B cell (primary cell): ENCODE results near the gene WDR7. TPM values are rescaled to one million over a fixed set of nuclear protein-coding genes. Genes with fewer than 3 reads are reported as not detected.

Experiments
- ATAC-seq: fragments of 200-7000 bp; cut with Tn5 transposase; one replicate; pipeline ENCODE4 v1.10.0; 2021; ENCODE audit warnings: low read depth, mild to moderate bottlenecking, moderate number of reproducible peaks, moderate library complexity
- CTCF ChIA-PET: fragments of 350-600 bp; sonication (Branson Sonifier 250); formaldehyde crosslinking; loops from one replicate; lab custom pipeline; 2021; ENCODE audit warnings: antibody characterized with exemption, inconsistent platforms; lab: Charles Lee
- POLR2A ChIA-PET: fragments of 350-600 bp; sonication (Branson Sonifier 250); formaldehyde crosslinking; loops from one replicate; lab custom pipeline; 2021; ENCODE audit warnings: antibody characterized with exemption; lab: Charles Lee
- DNase-seq: peaks from one replicate; pipeline ENCODE4 v3.0.0; 2013
- H2AFZ ChIP-seq: 2 replicates; pipeline ENCODE4 v1.6.1; 2012; ENCODE audit warnings: mild to moderate bottlenecking, low read depth, low read length; ENCODE audit not compliant: insufficient read depth, poor library complexity, severe bottlenecking
- H3K27ac ChIP-seq, 2 donors: 1 replicate in 1 of 2; 2 replicates in 1 of 2; pipeline ENCODE4 v1.5.1; 2012 to 2013; ENCODE audit warnings: low read length in 2 of 2, mild to moderate bottlenecking in 2 of 2, moderate library complexity in 1 of 2
- H3K27me3 ChIP-seq, 4 experiments: fragments of 200-600 bp in 1 of 4; sonication (generic) in 1 of 4; replicated peaks in 1 of 4; 1 replicate in 2 of 4; 2 replicates in 2 of 4; pipeline versions ENCODE4 v1.6.1 to v1.7.0; 2013 to 2016; ENCODE audit warnings: low read length in 3 of 4, mild to moderate bottlenecking in 2 of 4, mixed read lengths in 1 of 4, moderate library complexity in 1 of 4; ENCODE audit not compliant: insufficient read depth in 4 of 4, control insufficient read depth in 3 of 4; ENCODE audit errors: control extremely low read depth in 1 of 4
- H3K36me3 ChIP-seq, 2 experiments: replicated peaks in 1 of 2; 1 replicate in 1 of 2; 2 replicates in 1 of 2; pipeline versions ENCODE4 v1.6.1 to v1.7.1; 2013; ENCODE audit warnings: low read length in 1 of 2; ENCODE audit not compliant: insufficient read depth in 2 of 2, control insufficient read depth in 1 of 2; ENCODE audit errors: control extremely low read depth in 1 of 2, extremely low read depth in 1 of 2
- H3K4me1 ChIP-seq, 2 donors: fragments of 200-600 bp in 1 of 2; sonication (generic) in 1 of 2; 1 replicate in 1 of 2; 2 replicates in 1 of 2; pipeline versions ENCODE4 v1.5.1 to v1.6.1; 2013 to 2017; ENCODE audit warnings: low read length in 2 of 2; ENCODE audit not compliant: control insufficient read depth in 2 of 2, insufficient read depth in 2 of 2
- H3K4me2 ChIP-seq: replicated peaks from 2 replicates; pipeline ENCODE3; 2012; ENCODE audit warnings: mild to moderate bottlenecking, low read depth, low read length; ENCODE audit not compliant: poor library complexity, severe bottlenecking
- H3K4me3 ChIP-seq, 5 experiments: fragments of 200-600 bp in 1 of 5; sonication (generic) in 1 of 5; 1 replicate in 3 of 5; 2 replicates in 2 of 5; pipeline versions ENCODE4 v1.5.1 to v1.7.0; 2011 to 2016; ENCODE audit warnings: low read length in 4 of 5, mild to moderate bottlenecking in 4 of 5, low read depth in 2 of 5, control low read depth in 1 of 5, moderate library complexity in 1 of 5; ENCODE audit not compliant: insufficient read depth in 1 of 5; ENCODE audit errors: control extremely low read depth in 1 of 5, extremely low read depth in 1 of 5
- H3K79me2 ChIP-seq: fragments of 200-600 bp; sonication (generic); one replicate; pipeline ENCODE4 v1.6.0; 2016; ENCODE audit warnings: low read length; ENCODE audit not compliant: control insufficient read depth, insufficient read depth
- H3K9ac ChIP-seq: fragments of 200-600 bp; sonication (generic); 2 replicates; pipeline ENCODE4 v1.6.1; 2017; ENCODE audit warnings: mild to moderate bottlenecking, low read length, moderate library complexity
- H3K9me3 ChIP-seq, 3 donors: one replicate each; pipeline versions ENCODE4 v1.6.1 to v1.7.1; 2013; ENCODE audit warnings: low read length in 2 of 3; ENCODE audit not compliant: control insufficient read depth in 2 of 3, insufficient read depth in 1 of 3; ENCODE audit errors: control extremely low read depth in 1 of 3
- H4K20me1 ChIP-seq: 2 replicates; pipeline ENCODE4 v1.6.0; 2012; ENCODE audit warnings: mild to moderate bottlenecking, low read length; ENCODE audit not compliant: insufficient read depth, control insufficient read depth, poor library complexity, severe bottlenecking
- H3K27ac Mint-ChIP-seq: one replicate; pipeline ENCODE4 v1.8.0; 2021; ENCODE audit warnings: mixed read lengths
- H3K27me3 Mint-ChIP-seq: one replicate; pipeline ENCODE4 v1.8.0; 2021; ENCODE audit warnings: mixed read lengths
- H3K4me1 Mint-ChIP-seq: one replicate; pipeline ENCODE4 v1.8.0; 2021; ENCODE audit warnings: mixed read lengths
- H3K4me3 Mint-ChIP-seq: one replicate; pipeline ENCODE4 v1.8.0; 2021; ENCODE audit warnings: mixed read lengths
- H3K9me3 Mint-ChIP-seq: one replicate; pipeline ENCODE4 v1.8.0; 2022; ENCODE audit warnings: mixed read lengths; ENCODE audit not compliant: insufficient read depth
- CTCF ChIP-seq: fragments of 200-600 bp; IDR thresholded peaks from one replicate; pipeline ENCODE4 v1.8.0; 2022; ENCODE audit warnings: antibody characterized with exemption, mild to moderate bottlenecking
- EZH2 ChIP-seq: IDR thresholded peaks from 2 replicates; pipeline ENCODE4 v1.6.1; 2012; ENCODE audit warnings: borderline replicate concordance, low read depth, mild to moderate bottlenecking, moderate library complexity, low read length; ENCODE audit not compliant: insufficient read depth, poor library complexity, severe bottlenecking
- WGBS: methylation state at CpG from one replicate; pipeline ENCODE4 v1.1.5; 2013; ENCODE audit warnings: missing lambda C conversion rate; ENCODE audit not compliant: insufficient coverage; 5-methylcytosine and 5-hydroxymethylcytosine counted together
- intact Hi-C: fragments of 100-400 bp; cut with micrococcal nuclease; formaldehyde crosslinking; loops from one replicate; pipeline ENCODE4 v1.10.0; 2022
- polyA plus RNA-seq: library from polyadenylated mRNA; depleted of rRNA; stranded (reverse); fragments of >200 nt; gene quantifications from 2 replicates; pipeline ENCODE4 v1.2.3, GENCODE V29; 2012
- total RNA-seq, 2 donors: library from RNA; stranded (reverse); fragments of 120-200 nt in 1 of 2; gene quantifications; 1 replicate in 1 of 2; 2 replicates in 1 of 2; pipeline versions ENCODE4 v1.2.3 to v1.2.4, GENCODE V29; 2013 to 2022

WDR7 gene
- total and polyA plus RNA-seq, 2 donors (not counting 1 experiment from before 2014, with no cell fraction given) = 5.5 to 45.0 TPM

- ChIA-PET CTCF (no interaction called here), POLR2A (no interaction called here)
- intact Hi-C loops = no loop called here
- Histone ChIP-seq H3K9me3 (peaks cover 0 to 9% (median 0%) of the 10 kb centered on the region in 3 donors), H3K36me3 (no peaks in the 10 kb centered on the region), H2AFZ (no peak overlapping the region), H3K9ac (no peak overlapping the region), H4K20me1 (no peaks in the 10 kb centered on the region), H3K4me1 (no peaks in the 10 kb centered on the region), H3K27ac (no peak overlapping the region), H3K27me3 (peaks cover 0 to 42% (median 11%) of the 10 kb centered on the region in 4 experiments), H3K4me3 (no peak overlapping the region), H3K4me2 (no peak overlapping the region), H3K79me2 (no peaks in the 10 kb centered on the region)
- Mint-ChIP-seq H3K27ac (no peak overlapping the region), H3K27me3 (peaks cover 40% of the 10 kb centered on the region), H3K4me1 (no peaks in the 10 kb centered on the region), H3K4me3 (no peak overlapping the region), H3K9me3 (no peaks in the 10 kb centered on the region)
- no peak for ATAC-seq
- 92% methylated on average over 2 of the region's 3 CpGs for WGBS
- no peak for DNase-seq
- TF ChIP-seq EZH2 = no peak
- no peak for TF ChIP-seq CTCF
These were observed 412.5 kb downstream of the WDR7 start for GRCh38 chr18:57063601-57064103.

GRCh38 chr18:57073501-57074187, 422.5 kb downstream of the WDR7 start:
- peaks cover 0 to 34% (median 1%) of the 10 kb centered on the region in 3 donors for H3K9me3 ChIP-seq
- no peaks in the 10 kb centered on the region for H3K36me3 ChIP-seq
- no peak overlapping the region for H3K4me2 ChIP-seq
- H3K4me1 Mint-ChIP-seq = peaks cover 23% of the 10 kb centered on the region
- H3K4me3 Mint-ChIP-seq = no peak overlapping the region
- no peak overlapping the region for H3K27ac Mint-ChIP-seq
- ATAC-seq = no peak
- no peak overlapping the region for H3K27ac ChIP-seq
- intact Hi-C loops = no loop called here
- ChIA-PET CTCF (no interaction called here), POLR2A (no interaction called here)
- no peak for DNase-seq
- H3K4me1 ChIP-seq = peaks cover 19% of the 10 kb centered on the region in 2 donors
- no peaks in the 10 kb centered on the region for H4K20me1 ChIP-seq
- no peaks in the 10 kb centered on the region for H3K79me2 ChIP-seq
- TF ChIP-seq CTCF (no peak), EZH2 (no peak)
- 88% methylated on average over 1 of the region's 9 CpGs for WGBS
- H3K27me3 ChIP-seq = peaks cover 0 to 49% (median 35%) of the 10 kb centered on the region in 4 experiments
- H3K4me3 ChIP-seq = no peak overlapping the region
- no peak overlapping the region for H3K9ac ChIP-seq
- H2AFZ ChIP-seq = no peak overlapping the region
- H3K9me3 Mint-ChIP-seq = no peaks in the 10 kb centered on the region
- peaks cover 69% of the 10 kb centered on the region for H3K27me3 Mint-ChIP-seq
